HG02885 (cell line): Measurements from ENCODE around the gene ARF5.

Source experiments
- ATAC-seq: cut with Tn5 transposase; IDR thresholded peaks from one replicate; pipeline ENCODE4 v1.9.1; 2021; ENCODE audit warnings: mild to moderate bottlenecking; ENCODE audit not compliant: unreplicated experiment, poor library complexity

The ARF5 gene

GRCh38 chr7:127632276-127632910 lies 44.2 kb downstream of the ARF5 start:
- no peak for ATAC-seq

GRCh38 chr7:127635659-127636285 lies 47.6 kb downstream of the ARF5 start:
- ATAC-seq = no peak

GRCh38 chr7:127638197-127638596 lies 50.0 kb downstream of the ARF5 start:
- no peak for ATAC-seq
